ENCODE data around the gene GPR148. TPM values are rescaled to one million over a fixed set of nuclear protein-coding genes. Genes with fewer than 3 reads are reported as not detected.

The GPR148 gene
- polyA plus RNA-seq, 1 donor from 2014 or later, result not detected

DNA sequence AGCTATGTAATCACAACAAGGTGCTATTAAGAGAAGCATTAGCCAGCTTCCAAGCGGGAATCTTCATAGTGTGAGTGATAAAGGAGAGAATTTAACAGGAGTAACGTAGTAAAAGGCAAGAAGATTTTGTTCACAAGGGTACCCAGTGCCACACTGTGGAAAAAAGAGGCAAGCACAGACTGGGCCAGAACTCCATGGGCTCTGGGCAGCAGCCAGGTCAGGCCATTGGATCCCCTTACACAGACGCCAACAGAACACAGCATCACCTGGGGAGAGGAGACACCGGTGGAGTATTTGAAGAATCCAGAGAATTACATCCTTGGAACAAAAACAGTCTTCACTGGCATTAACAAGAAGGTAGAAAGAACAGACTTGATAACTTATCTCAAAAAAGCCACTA lies 47.7 kb downstream of the GPR148 start:
- H3K9me3 ChIP-seq (ENCODE audit: low read length), result no peaks in the 10 kb centered on the region
- TF ChIP-seq MXI1 (conservative IDR thresholded peaks at IDR 0.05; ENCODE audit: poor library complexity, severe bottlenecking) (no peak), EP300 (conservative IDR thresholded peaks at IDR 0.05; ENCODE audit: poor library complexity, severe bottlenecking) (no peak), POLR2AphosphoS5 (IDR thresholded peaks at IDR 0.05) (no peak), SMC3 (conservative IDR thresholded peaks at IDR 0.05; ENCODE audit: poor library complexity) (no peak)
- TF ChIP-seq, protein P1, sequence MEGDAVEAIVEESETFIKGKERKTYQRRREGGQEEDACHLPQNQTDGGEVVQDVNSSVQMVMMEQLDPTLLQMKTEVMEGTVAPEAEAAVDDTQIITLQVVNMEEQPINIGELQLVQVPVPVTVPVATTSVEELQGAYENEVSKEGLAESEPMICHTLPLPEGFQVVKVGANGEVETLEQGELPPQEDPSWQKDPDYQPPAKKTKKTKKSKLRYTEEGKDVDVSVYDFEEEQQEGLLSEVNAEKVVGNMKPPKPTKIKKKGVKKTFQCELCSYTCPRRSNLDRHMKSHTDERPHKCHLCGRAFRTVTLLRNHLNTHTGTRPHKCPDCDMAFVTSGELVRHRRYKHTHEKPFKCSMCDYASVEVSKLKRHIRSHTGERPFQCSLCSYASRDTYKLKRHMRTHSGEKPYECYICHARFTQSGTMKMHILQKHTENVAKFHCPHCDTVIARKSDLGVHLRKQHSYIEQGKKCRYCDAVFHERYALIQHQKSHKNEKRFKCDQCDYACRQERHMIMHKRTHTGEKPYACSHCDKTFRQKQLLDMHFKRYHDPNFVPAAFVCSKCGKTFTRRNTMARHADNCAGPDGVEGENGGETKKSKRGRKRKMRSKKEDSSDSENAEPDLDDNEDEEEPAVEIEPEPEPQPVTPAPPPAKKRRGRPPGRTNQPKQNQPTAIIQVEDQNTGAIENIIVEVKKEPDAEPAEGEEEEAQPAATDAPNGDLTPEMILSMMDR (IDR thresholded peaks at IDR 0.05; ENCODE audit: poor library complexity, severe bottlenecking), result no peak
- no peaks in the 10 kb centered on the region for H4K20me1 ChIP-seq (ENCODE audit: insufficient read depth)

DNA sequence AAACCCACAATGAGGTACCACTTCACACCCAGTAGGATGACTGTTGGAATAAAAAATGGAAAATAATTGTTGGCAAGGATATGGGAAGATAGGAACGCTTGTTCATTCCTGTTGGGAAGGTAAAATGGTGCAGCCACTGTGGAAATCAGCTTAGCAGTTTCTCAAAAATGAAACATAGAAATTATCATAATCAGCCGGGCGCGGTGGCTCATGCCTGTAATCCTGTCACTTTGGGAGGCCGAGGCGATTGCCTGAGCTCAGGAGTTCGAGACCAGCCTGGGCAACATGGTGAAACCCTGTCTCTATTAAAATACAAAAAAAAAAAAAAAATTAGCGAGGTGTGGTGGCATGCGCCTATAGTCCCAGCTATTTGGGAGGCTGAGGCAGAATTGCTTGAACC lies 49.9 kb downstream of the GPR148 start:
- no peaks in the 10 kb centered on the region for H3K36me3 ChIP-seq (ENCODE audit: insufficient read depth, low read length)
- TF ChIP-seq TAF1 (IDR thresholded peaks at IDR 0.05; ENCODE audit: low read depth), result no peak

More for the DNA sequence above, 47.7 kb downstream of the GPR148 start:
- H3K4me3 ChIP-seq (ENCODE audit: low read length), result no peak overlapping the region
- H3K9me2 ChIP-seq (ENCODE audit: insufficient read depth, low read length), result no peaks in the 10 kb centered on the region
- H3K27ac ChIP-seq (ENCODE audit: low read length), result no peak overlapping the region
- H3K79me2 ChIP-seq (replicated peaks; ENCODE audit: insufficient read depth, low read length), result no peaks in the 10 kb centered on the region
- no peaks in the 10 kb centered on the region for H3F3A ChIP-seq (ENCODE audit: insufficient read depth, low read length, poor library complexity, severe bottlenecking)
- H3K4me2 ChIP-seq (ENCODE audit: low read length), result no peak overlapping the region
- no peak overlapping the region for H3K9ac ChIP-seq (ENCODE audit: low read length)
- H3K27me3 ChIP-seq (ENCODE audit: insufficient read depth, low read depth, low read length), result no peaks in the 10 kb centered on the region
- H3K36me3 ChIP-seq (ENCODE audit: insufficient read depth, low read length), result no peaks in the 10 kb centered on the region
- H2AFZ ChIP-seq (ENCODE audit: low read depth, low read length), result no peak overlapping the region

More for the DNA sequence above, 49.9 kb downstream of the GPR148 start:
- no peak overlapping the region for H3K4me3 ChIP-seq (ENCODE audit: low read length)
- no peaks in the 10 kb centered on the region for H3K9me2 ChIP-seq (ENCODE audit: insufficient read depth, low read length)
- no peaks in the 10 kb centered on the region for H3K27me3 ChIP-seq (ENCODE audit: insufficient read depth, low read depth, low read length)
- H2AFZ ChIP-seq (ENCODE audit: low read depth, low read length), result no peak overlapping the region
- H3K9ac ChIP-seq (ENCODE audit: low read length), result no peak overlapping the region
- no peak overlapping the region for H3K27ac ChIP-seq (ENCODE audit: low read length)
- H3F3A ChIP-seq (ENCODE audit: insufficient read depth, low read length, poor library complexity, severe bottlenecking), result no peaks in the 10 kb centered on the region
- no peak overlapping the region for H3K4me2 ChIP-seq (ENCODE audit: low read length)
- H4K20me1 ChIP-seq (ENCODE audit: insufficient read depth), result no peaks in the 10 kb centered on the region
- H3K79me2 ChIP-seq (replicated peaks; ENCODE audit: insufficient read depth, low read length), result no peaks in the 10 kb centered on the region
- no peaks in the 10 kb centered on the region for H3K9me3 ChIP-seq (ENCODE audit: low read length)

Other genes starting within 250 kb of the GPR148 start
- 0.25 and 0.48 TPM in 2 replicates for gene POTEI, start 219.7 kb upstream of the GPR148 start, polyA plus RNA-seq
- not detected in 2 replicates for gene CFC1B, start 207.8 kb upstream of the GPR148 start, polyA plus RNA-seq
- 22.4 and 29.9 TPM in 2 replicates for gene CFC1, start 129.5 kb upstream of the GPR148 start, polyA plus RNA-seq
- gene POTEJ, start 117.6 kb upstream of the GPR148 start, polyA plus RNA-seq, result 0.16 TPM in 1 of 2 replicates, not detected in the other
- 19.2 and 22.7 TPM in 2 replicates for gene AMER3, start 26.5 kb downstream of the GPR148 start, polyA plus RNA-seq
- 45.9 and 70.9 TPM in 2 replicates for gene ARHGEF4, start 107.8 kb downstream of the GPR148 start, polyA plus RNA-seq